ELR (cell line): ENCODE measurements around the gene FHAD1.

Experiments used
- DNase-seq: peaks from one replicate; pipeline ENCODE4 v3.0.0-alpha.2; 2015; ENCODE audit warnings: low read depth

Gene FHAD1

GRCh38 chr1:15400627-15401026 is 153.6 kb downstream of the FHAD1 start:
- DNase-seq, result no peak

DNA sequence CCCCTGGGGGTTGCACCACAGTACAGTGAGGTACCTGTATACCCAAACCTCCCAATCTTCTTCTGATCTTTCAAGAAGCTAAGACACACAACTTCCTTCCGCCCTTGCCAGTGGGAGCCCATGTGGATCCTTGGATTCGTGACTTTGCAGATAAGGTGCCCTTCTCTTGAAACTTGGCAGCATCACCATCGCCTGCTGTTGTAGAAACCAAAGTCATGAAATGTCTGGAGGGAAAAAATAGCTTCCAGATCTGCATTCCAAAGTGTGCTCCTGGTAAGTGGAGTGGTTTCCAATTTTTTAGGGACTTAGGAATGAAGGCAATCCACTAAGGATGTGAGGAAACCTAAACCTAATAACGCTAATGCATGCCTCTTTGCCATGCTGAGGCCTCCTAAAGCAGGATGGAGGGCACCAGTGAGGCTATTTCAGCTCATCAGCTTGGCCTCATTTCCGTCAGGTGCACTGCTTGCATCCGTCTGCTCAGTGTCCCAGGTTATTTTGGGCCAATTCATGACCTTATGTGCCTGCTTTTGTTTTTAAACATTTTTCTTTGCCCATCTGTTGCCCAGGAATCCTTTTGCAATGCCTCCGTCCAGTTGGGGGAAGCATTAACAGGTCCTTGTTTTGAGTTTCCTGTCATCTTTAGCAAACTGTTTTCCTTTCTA is 154.5 kb downstream of the FHAD1 start:
- DNase-seq, result no peak

DNA sequence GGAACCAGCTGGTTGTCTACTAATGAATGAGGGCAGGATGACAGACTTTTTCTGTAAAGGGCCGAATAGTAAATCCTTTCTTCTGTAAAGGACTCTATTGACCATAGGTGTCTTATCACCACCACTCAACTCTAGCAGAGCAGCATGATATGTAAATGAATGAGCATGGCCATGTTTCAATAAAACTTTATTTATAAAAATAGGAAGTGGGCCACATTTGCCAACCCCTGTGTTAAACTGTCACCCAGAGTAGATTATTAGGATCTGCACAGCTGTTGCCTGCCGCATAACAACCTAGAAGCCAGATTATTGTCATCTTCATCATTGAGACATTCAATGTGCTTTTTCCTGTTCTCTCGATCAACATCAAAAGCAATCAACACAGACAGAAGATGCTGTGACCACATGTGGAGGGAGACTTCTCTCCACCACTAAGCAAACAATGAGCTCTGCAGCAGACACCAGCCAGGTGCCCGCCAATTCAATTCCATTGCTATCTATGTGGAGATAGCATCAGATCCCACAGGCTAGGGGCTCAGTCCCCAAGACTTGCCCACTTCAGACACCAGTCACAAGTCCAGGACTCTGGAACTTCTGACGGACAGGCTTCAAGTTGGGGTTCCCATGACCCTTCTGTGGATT is 155.9 kb downstream of the FHAD1 start:
- DNase-seq, result no peak

DNA sequence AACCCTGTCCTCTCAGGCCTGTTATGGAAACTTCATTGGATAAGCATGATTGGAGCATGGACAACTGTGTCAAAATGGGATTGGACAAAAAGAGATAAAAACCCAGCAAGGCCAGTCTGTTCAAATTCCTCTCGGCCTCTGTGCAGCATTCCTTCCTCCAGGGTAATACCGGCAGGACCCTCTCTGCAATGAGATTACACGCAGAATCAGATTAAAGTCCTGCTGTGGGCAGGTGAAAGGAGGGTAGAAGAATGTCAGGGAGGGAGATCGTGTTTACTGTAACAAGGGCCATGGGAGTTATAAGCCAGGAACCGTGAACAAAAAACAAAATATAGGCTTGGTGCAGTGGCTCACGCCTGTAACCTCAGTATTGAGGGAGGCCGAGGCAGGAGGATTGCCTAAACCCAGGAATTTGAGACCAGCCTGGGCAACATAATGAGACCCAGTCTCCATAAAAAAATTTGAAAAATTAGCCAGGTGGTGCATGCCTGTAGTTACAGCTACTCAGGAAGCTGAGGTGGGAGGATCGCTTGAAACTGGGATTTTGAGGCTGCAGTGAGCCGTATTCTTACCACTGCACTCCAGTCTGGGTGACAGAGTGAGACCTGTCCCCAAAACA is 157.0 kb downstream of the FHAD1 start:
- DNase-seq, result no peak

DNA sequence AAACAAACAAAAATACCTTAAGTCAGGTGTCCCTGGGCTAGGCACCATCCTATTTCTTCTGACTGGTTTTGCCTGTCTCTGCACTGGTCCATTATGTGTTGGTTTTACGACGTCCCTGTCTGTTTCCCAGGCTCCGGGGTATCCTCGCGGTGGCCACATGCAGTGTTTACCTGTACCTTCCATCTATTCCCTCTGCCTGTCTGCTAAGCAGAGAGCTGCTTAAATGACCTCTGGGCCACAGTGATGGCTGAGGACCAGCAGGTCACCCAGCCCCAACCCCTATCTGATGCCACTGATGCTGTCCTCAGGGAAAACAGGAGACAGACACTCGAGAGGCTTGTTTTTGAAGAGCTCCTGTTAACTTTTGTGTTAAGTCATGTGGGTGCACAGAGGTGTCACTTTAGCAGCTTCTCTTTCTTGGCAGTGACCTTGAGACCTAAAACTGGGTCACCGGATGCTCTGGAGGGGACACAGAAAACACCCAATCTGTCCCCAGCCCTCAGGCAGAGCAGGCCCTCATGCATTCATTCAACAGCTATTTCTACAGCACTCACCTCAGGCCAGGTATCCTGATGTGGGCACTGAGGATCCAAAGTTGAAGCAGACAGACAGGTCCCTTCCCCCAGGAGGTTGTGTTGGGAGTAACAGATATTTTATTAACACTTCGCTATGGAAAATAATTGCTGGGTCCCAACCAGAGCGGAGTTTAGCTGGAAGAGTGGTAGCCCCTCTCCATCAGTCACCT is 158.3 kb downstream of the FHAD1 start:
- no peak for DNase-seq

DNA sequence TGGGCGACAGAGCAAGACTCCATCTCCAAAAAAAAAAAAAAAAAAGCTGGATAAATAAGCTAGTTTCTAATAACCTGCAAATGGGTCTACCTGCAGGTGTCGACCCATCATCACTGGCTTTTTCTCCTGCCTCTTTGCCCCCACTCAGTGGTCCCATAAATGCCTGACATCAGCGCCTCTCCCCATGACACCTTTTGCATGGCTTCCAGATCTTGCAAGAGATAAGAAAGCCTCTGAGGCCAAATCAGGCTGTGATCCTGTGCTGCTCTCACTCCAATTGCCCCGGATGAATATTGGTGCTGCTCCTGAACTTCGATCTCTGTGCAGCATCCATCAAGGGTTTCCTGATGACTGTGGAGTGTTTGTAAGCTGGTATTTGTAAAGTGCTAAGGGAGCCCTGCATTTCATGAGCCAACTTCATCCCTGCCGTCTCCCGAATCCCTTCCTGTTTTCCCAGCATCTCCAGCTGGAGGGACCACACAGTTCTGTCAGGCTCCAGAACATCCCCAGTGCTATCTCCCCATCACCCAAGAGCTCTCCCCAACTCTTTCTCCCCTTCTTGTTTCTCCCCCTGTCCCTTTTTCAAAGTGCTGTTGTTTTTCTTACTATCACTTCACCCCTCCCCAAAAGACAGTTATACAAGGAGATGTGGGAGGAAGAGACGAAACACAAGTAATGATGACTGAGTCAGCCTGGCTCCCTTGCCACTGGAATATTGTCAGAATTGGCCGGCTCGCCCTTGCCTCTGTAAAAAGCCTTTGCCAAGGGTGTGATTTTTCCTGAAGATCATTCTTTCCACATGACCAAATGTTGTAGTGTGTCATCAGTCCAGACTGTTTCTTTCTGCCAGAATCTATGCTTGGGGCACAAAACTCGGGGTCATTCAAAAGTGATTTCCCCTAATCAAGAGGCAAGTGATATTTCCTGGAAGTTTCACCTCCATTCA is 159.9 kb downstream of the FHAD1 start:
- DNase-seq, result peak; percentile 76

GRCh38 chr1:15407580-15407979 is 160.6 kb downstream of the FHAD1 start:
- no peak for DNase-seq

GRCh38 chr1:15408890-15409387 is 161.9 kb downstream of the FHAD1 start:
- DNase-seq, result no peak

GRCh38 chr1:15409388-15410222 is 162.6 kb downstream of the FHAD1 start, which contains the start of gene EFHD2:
TSS of gene EFHD2 (plus strand) at chr1:15409888. CDS start at chr1:15409972, 84 bp downstream.
- DNase-seq, result peak; percentile 82

DNA sequence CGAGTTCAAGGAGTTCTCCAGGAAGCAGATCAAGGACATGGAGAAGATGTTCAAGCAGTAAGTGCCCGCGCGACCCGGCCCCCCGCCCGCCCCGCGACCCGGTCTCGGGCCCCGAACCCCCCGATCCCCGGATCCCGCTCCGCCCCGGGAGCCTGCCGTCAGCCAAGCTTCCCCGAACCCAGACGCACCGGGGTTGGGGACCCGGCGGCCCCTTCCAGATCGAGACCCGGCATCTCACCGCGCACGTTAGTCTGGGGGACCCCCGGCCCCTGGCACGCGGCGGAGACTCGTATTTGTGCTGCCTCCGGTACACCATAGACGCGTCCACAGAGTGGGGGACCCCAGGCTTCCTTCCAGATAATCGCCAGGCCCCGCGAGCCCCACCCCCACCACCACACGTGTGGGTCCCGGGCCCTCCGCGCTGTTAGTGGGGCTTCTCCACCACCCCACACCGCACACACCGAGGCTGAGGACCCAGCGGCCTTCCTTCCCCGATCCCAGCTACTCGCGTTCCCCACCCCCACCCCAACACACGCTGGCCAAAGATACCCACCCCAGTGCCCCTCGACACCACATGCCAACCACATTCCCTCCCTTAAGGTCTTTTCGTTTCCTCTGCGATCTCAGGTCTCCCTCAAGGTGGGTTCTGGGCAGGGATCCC is 163.3 kb downstream of the FHAD1 start:
- DNase-seq, result peak; percentile 27

DNA sequence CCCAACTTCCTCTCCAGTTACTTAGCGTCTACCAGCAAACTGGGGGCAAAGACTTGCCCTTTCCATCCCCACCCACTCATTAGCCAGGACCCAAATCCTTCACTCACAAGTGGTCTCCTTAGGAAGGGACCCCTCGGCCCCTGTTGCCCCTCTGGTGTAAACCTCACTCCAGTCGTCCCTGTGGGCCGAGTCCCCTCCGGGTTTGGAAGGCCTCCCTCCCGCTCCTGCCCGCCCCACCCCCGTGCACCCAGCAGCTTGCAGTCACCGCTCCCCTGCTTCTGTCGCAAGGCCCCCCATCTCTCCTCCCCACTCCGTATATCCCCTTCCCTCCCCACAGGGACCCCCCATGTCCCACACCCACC is 163.8 kb downstream of the FHAD1 start:
- DNase-seq, result no peak

DNA sequence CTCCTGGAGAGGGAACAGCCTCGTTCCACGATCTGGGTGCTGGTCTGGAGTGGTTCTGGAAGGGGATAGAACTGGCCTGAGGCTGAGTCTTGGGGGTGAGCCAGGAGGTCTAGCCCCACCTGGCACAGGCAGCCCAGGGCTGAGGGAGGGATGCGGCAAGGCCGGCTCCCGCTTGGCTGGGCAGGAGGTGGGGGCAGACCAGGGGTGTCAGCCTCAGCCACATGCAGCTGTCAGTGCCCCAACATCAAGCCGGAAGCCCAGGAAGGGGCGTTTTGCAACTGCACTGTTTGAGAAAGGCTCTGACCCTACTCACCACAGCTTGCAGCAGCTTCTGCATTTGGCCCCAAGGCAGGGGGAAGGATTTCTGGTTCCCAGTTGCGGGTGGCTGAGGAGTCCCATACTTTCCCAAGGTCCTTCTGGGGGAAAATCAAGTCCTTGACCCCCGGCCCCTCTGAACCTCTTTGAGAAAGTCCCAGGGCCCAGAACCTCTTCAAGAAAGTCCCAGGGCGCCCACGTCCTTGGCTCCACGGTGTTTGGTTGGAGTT is 164.6 kb downstream of the FHAD1 start:
- peak; percentile 54 for DNase-seq

- DNase-seq, result peak; percentile 61
Observed at GRCh38 chr1:15412175-15412800, 165.3 kb downstream of the FHAD1 start.

DNA sequence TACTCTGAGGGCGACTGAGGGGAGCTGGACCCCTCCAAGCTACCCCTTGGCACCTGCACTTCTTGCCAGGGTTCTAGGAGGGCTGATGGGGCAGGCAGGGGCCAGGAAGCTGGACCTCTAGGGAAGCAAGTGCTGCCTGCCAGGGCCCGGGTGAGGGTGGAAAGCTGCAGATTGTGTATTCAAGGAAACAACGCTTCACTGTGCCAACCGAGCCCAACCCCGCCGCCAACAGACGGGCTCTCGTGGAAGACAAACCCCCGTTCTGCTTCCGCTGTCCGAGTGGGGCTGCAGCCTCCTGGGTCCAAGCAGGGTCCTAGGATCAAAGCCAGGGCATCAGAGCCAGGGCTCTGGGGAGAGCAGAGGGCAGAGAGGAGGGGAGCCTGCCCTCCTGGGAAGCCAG is 165.8 kb downstream of the FHAD1 start:
- no peak for DNase-seq

DNA sequence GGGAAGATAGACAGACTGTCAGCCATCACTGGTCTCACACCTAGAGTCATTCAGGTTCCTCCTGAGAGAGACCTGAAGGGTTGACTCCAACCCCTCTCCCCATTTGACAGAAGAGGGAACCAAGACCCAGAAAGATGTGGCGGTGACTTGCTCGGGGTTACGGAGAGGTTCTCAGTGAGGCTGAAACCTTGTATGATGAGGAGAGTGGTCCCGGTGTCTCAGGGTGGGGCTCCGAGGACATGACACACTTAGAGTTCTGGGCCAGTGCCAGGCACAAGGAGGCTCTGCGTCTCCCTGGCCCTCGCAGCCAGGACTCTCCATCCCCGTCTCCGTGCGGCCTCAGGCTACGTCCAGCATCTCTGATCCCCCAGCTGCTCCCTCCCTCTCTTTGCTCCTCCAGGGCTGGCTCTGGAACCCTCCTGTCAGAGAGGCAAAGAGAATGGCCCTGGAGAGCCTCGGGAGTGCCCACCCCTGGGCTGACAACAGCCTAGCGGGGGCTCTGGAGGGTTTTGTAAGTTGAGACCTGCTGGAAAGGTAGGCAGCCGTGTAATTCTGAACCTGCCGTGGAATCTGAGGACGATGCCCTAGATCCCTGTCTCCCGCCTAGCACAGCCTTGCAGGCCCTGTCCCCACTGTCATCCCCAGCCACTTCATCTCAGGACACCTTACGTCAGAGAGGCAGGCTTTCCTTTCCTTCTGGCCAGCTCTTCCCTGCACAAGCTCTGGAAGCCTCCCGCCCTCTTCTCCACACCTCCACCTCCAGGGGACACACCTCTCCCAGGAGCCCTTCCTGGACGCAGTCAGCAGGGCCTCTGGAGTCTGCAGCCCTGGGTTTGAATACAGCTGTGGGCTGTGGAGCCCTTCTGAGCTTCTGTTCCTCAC is 166.8 kb downstream of the FHAD1 start:
- no peak for DNase-seq

DNA sequence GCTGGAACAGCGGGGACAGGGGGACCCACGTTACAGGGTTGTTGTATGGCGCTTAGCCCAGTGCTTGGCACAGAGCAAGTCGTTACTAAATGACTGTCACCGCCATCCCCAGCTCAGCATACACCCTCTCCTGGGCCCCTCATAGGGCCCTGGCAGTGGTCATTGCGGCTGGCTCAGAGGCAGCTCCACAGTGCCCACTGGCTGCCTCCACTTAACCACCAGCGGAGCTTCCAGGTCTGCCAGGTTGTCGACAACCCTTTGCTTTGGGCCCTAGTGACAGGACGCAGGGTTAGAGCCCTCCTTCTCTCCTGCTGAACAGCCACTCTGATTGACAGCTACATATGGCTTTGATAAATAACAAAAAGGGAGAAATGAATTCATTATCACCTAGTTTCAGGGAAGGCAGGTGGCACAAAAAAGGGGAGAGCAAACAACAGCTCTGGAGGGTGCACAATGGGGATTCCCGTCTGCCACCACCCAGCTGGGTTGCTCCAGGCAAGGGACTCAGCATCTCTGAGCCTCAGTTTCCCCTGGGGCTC is 167.5 kb downstream of the FHAD1 start:
- no peak for DNase-seq

- DNase-seq, result peak; percentile 90
Observed at GRCh38 chr1:15417059-15417934, 170.3 kb downstream of the FHAD1 start.
